GM18873 (cell line): ENCODE results near the gene PYROXD2.
A peak's percentile ranks its signal among the peaks of the same experiment; 100 is the strongest.

Experiments
- ATAC-seq: cut with Tn5 transposase; IDR thresholded peaks from one replicate; pipeline ENCODE4 v1.9.1; 2021; ENCODE audit warnings: mild to moderate bottlenecking, moderate library complexity, moderate number of reproducible peaks; ENCODE audit not compliant: unreplicated experiment, low FRiP score

Gene PYROXD2

GRCh38 chr10:98414932-98415730, at the start of gene PYROXD2:
Gene PYROXD2 (minus strand): TSS chr10:98415182. CDS start chr10:98415135, 47 bp downstream.
- ATAC-seq: no peak

- no peak for ATAC-seq
These were observed 49.2 kb upstream of the PYROXD2 start for GRCh38 chr10:98463976-98464754.

- no peak for ATAC-seq
These were observed 48.0 kb upstream of the PYROXD2 start for GRCh38 chr10:98463016-98463415.

GRCh38 chr10:98461500-98461842, 46.5 kb upstream of the PYROXD2 start:
- ATAC-seq: no peak

GRCh38 chr10:98460837-98461499, 46.0 kb upstream of the PYROXD2 start:
- ATAC-seq: no peak

- ATAC-seq: no peak
These were observed 44.1 kb upstream of the PYROXD2 start for GRCh38 chr10:98458809-98459784.

- no peak for ATAC-seq
These were observed 42.7 kb upstream of the PYROXD2 start for GRCh38 chr10:98457721-98458120.

GRCh38 chr10:98456686-98457482, 41.9 kb upstream of the PYROXD2 start:
- ATAC-seq: no peak

- ATAC-seq: no peak
These were observed 41.1 kb upstream of the PYROXD2 start for GRCh38 chr10:98456043-98456570.

GRCh38 chr10:98453729-98454128, 38.7 kb upstream of the PYROXD2 start:
- no peak for ATAC-seq

- no peak for ATAC-seq
These were observed 35.6 kb upstream of the PYROXD2 start for GRCh38 chr10:98450618-98451017.

- no peak for ATAC-seq
These were observed 34.3 kb upstream of the PYROXD2 start for GRCh38 chr10:98449287-98449686.

- ATAC-seq: peak; percentile 67
These were observed 31.8 kb upstream of the PYROXD2 start, which contains the start of gene HPS1 for GRCh38 chr10:98446661-98447221. Gene HPS1 (minus strand): TSS chr10:98446935. CDS start chr10:98443240, 3,695 bp downstream.

GRCh38 chr10:98446151-98446660, 31.2 kb upstream of the PYROXD2 start:
- peak; percentile 15 for ATAC-seq

GRCh38 chr10:98445200-98445812, 30.3 kb upstream of the PYROXD2 start:
- ATAC-seq: no peak

GRCh38 chr10:98444314-98445006, 29.5 kb upstream of the PYROXD2 start:
- ATAC-seq: no peak

- ATAC-seq: no peak
These were observed 23.7 kb upstream of the PYROXD2 start for GRCh38 chr10:98438715-98439114.
